ENCODE results near the gene AATF. TPM values are rescaled to one million over a fixed set of nuclear protein-coding genes. Genes with fewer than 3 reads are reported as not detected.

Gene AATF
- total and polyA plus RNA-seq, 2 donors (not counting 1 experiment from before 2014, with no cell fraction given), result 23.9 to 54.8 TPM

DNA sequence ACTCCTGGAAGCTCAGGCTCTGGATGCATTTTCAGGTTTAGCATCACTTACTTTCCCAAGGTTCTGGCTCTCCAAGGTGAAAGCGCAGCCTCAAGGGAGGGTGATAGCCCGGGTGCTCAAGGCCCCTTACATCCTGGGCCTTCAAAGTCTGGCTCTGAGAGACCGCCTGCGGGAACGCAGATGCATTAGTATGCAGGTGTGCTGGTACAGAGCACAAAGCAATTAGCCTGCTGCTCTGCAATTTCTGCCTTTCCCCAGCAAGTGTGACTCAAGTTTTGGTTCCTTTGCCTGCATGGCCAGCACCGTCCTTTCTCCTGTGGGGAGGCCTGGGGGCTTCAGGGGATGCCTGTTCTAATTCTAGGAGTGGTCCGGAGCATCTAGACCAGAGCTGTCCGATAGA is 116.2 kb downstream of the AATF start:
- Mint-ChIP-seq H3K9me3 (ENCODE audit: insufficient read depth) (no peaks in the 10 kb centered on the region), H3K27me3 (peaks cover 3% of the 10 kb centered on the region), H3K27ac (no peak overlapping the region), H3K4me1 (no peaks in the 10 kb centered on the region), H3K4me3 (no peak overlapping the region)
- DNase-seq (no peak), ATAC-seq (ENCODE audit: low read depth) (no peak)
- POLR2A ChIA-PET, result no interaction called here
- 93% methylated on average over 8 of the region's 8 CpGs for WGBS (ENCODE audit: insufficient coverage)
- CTCF ChIA-PET, result no interaction called here
- Histone ChIP-seq H3K36me3 (replicated peaks in 1 of 2; ENCODE audit: control extremely low read depth in 1 of 2, control insufficient read depth in 1 of 2, extremely low read depth in 1 of 2, insufficient read depth in 2 of 2, low read length in 1 of 2) (no peaks in the 10 kb centered on the region), H2AFZ (ENCODE audit: insufficient read depth, low read depth, low read length, poor library complexity, severe bottlenecking) (no peak overlapping the region), H3K4me2 (replicated peaks; ENCODE audit: low read depth, low read length, poor library complexity, severe bottlenecking) (no peak overlapping the region), H3K79me2 (ENCODE audit: control insufficient read depth, insufficient read depth, low read length) (no peaks in the 10 kb centered on the region), H3K9ac (ENCODE audit: low read length) (no peak overlapping the region), H4K20me1 (ENCODE audit: control insufficient read depth, insufficient read depth, low read length, poor library complexity, severe bottlenecking) (no peaks in the 10 kb centered on the region), H3K4me3 (ENCODE audit: control extremely low read depth in 1 of 5, extremely low read depth in 1 of 5, insufficient read depth in 1 of 5, low read depth in 2 of 5, low read length in 4 of 5) (no peak overlapping the region), H3K9me3 (ENCODE audit: control extremely low read depth in 1 of 3, control insufficient read depth in 2 of 3, insufficient read depth in 1 of 3, low read length in 2 of 3) (no peaks in the 10 kb centered on the region), H3K27ac (ENCODE audit: low read length in 2 of 2) (no peak overlapping the region), H3K4me1 (ENCODE audit: control insufficient read depth in 2 of 2, insufficient read depth in 2 of 2, low read length in 2 of 2) (no peaks in the 10 kb centered on the region), H3K27me3 (replicated peaks in 1 of 4; ENCODE audit: control extremely low read depth in 1 of 4, control insufficient read depth in 3 of 4, insufficient read depth in 4 of 4, low read length in 3 of 4) (peaks cover 0 to 5% (median 0%) of the 10 kb centered on the region in 4 experiments)
- TF ChIP-seq, protein P1, sequence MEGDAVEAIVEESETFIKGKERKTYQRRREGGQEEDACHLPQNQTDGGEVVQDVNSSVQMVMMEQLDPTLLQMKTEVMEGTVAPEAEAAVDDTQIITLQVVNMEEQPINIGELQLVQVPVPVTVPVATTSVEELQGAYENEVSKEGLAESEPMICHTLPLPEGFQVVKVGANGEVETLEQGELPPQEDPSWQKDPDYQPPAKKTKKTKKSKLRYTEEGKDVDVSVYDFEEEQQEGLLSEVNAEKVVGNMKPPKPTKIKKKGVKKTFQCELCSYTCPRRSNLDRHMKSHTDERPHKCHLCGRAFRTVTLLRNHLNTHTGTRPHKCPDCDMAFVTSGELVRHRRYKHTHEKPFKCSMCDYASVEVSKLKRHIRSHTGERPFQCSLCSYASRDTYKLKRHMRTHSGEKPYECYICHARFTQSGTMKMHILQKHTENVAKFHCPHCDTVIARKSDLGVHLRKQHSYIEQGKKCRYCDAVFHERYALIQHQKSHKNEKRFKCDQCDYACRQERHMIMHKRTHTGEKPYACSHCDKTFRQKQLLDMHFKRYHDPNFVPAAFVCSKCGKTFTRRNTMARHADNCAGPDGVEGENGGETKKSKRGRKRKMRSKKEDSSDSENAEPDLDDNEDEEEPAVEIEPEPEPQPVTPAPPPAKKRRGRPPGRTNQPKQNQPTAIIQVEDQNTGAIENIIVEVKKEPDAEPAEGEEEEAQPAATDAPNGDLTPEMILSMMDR (IDR thresholded peaks at IDR 0.05), result no peak
- TF ChIP-seq EZH2 (IDR thresholded peaks at IDR 0.05; ENCODE audit: borderline replicate concordance, insufficient read depth, low read depth, low read length, poor library complexity, severe bottlenecking), result no peak
- intact Hi-C loops (cut with micrococcal nuclease), result no loop called here

- H3K27ac Mint-ChIP-seq, result no peak overlapping the region
- DNase-seq (no peak), ATAC-seq (ENCODE audit: low read depth) (no peak)
- no peak overlapping the region for H3K4me3 ChIP-seq (ENCODE audit: control extremely low read depth in 1 of 5, extremely low read depth in 1 of 5, insufficient read depth in 1 of 5, low read depth in 2 of 5, low read length in 4 of 5)
- no peak overlapping the region for H3K27ac ChIP-seq (ENCODE audit: low read length in 2 of 2)
- ChIA-PET POLR2A (no interaction called here), CTCF (no interaction called here)
- no peak overlapping the region for H3K4me3 Mint-ChIP-seq
- TF ChIP-seq EZH2 (IDR thresholded peaks at IDR 0.05; ENCODE audit: borderline replicate concordance, insufficient read depth, low read depth, low read length, poor library complexity, severe bottlenecking), result no peak
- TF ChIP-seq, protein P1 (IDR thresholded peaks at IDR 0.05), result no peak
- WGBS (ENCODE audit: insufficient coverage), result 67% methylated on average over 21 of the region's 23 CpGs
- H3K36me3 ChIP-seq (replicated peaks in 1 of 2; ENCODE audit: control extremely low read depth in 1 of 2, control insufficient read depth in 1 of 2, extremely low read depth in 1 of 2, insufficient read depth in 2 of 2, low read length in 1 of 2), result no peaks in the 10 kb centered on the region
- H3K9me3 Mint-ChIP-seq (ENCODE audit: insufficient read depth), result no peaks in the 10 kb centered on the region
- H2AFZ ChIP-seq (ENCODE audit: insufficient read depth, low read depth, low read length, poor library complexity, severe bottlenecking), result no peak overlapping the region
- no peak overlapping the region for H3K4me2 ChIP-seq (replicated peaks; ENCODE audit: low read depth, low read length, poor library complexity, severe bottlenecking)
- H3K79me2 ChIP-seq (ENCODE audit: control insufficient read depth, insufficient read depth, low read length), result no peaks in the 10 kb centered on the region
- no peak overlapping the region for H3K9ac ChIP-seq (ENCODE audit: low read length)
- H3K4me1 Mint-ChIP-seq, result no peaks in the 10 kb centered on the region
- peaks cover 3% of the 10 kb centered on the region for H3K27me3 Mint-ChIP-seq
- no peaks in the 10 kb centered on the region for H4K20me1 ChIP-seq (ENCODE audit: control insufficient read depth, insufficient read depth, low read length, poor library complexity, severe bottlenecking)
- intact Hi-C loops (cut with micrococcal nuclease), result no loop called here
- H3K4me1 ChIP-seq (ENCODE audit: control insufficient read depth in 2 of 2, insufficient read depth in 2 of 2, low read length in 2 of 2), result no peaks in the 10 kb centered on the region
- H3K9me3 ChIP-seq (ENCODE audit: control extremely low read depth in 1 of 3, control insufficient read depth in 2 of 3, insufficient read depth in 1 of 3, low read length in 2 of 3), result no peaks in the 10 kb centered on the region
- peaks cover 0 to 5% (median 0%) of the 10 kb centered on the region in 4 experiments for H3K27me3 ChIP-seq (replicated peaks in 1 of 4; ENCODE audit: control extremely low read depth in 1 of 4, control insufficient read depth in 3 of 4, insufficient read depth in 4 of 4, low read length in 3 of 4)
Observed at GRCh38 chr17:37065486-37066321, 117.0 kb downstream of the AATF start.

All from B cell (primary cell).